ENCODE measurements around the gene MYO1C.
"Not testable (repeated sequence)": the region's sequence is repeated elsewhere in the genome, so short reads cannot be mapped to it uniquely, and the experiment has no call there.

Gene MYO1C

DNA sequence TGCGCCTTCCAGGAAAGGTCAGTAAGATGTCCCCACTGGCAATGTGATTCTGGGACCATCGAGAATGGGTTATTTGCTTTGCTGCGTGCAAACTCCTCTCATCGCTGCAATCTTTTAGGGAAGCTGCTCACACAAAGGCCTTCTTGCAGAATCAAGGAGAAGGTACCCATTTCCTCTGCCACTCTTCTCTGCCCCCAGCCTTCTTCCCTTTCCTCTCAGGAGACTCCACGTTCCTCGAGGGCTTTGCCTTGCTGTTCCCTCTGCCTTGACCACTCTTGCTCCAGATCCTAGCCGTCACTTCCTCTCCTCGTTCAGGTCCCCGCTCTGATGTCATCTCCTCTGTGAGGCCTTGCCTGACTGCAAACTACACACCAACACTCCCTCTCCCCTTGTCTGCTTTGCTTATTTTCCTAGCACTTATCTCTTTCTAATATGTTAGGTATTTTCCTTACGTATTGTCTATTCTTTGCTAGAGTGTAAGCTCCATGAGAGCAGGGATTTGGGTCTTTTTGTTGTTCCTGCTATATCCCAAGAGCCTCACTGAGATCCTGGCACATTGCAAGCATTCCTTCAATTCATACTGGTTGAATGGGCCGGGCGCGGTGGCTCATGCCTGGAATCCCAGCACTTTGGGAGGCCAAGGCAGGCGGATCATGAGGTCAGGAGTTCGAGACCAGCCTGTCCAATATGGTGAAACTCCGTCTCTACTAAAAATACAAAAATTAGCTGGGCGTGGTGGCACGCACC is 31.1 kb downstream of the MYO1C start:
- DNase-seq: no peak

DNA sequence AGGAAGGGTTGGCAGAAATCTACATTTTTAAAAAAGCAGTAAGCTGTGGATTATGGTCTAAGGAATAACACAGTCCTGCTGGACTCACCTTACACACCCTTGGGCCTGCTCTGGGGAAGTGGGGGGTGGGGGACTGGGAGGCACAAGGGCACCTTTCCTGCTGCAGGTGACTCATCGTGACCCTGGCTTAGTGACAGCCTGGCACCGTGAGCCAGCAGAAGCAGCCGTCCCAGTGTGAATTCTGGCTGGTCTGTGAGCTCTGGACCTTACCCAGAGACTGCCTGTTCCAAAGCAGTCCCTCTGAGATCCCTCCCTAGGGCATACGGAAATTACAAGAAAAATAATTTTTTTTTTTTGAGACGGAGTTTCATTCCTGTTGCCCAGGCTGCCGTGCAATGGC is 32.3 kb downstream of the MYO1C start:
- DNase-seq: peak; percentile 53

DNA sequence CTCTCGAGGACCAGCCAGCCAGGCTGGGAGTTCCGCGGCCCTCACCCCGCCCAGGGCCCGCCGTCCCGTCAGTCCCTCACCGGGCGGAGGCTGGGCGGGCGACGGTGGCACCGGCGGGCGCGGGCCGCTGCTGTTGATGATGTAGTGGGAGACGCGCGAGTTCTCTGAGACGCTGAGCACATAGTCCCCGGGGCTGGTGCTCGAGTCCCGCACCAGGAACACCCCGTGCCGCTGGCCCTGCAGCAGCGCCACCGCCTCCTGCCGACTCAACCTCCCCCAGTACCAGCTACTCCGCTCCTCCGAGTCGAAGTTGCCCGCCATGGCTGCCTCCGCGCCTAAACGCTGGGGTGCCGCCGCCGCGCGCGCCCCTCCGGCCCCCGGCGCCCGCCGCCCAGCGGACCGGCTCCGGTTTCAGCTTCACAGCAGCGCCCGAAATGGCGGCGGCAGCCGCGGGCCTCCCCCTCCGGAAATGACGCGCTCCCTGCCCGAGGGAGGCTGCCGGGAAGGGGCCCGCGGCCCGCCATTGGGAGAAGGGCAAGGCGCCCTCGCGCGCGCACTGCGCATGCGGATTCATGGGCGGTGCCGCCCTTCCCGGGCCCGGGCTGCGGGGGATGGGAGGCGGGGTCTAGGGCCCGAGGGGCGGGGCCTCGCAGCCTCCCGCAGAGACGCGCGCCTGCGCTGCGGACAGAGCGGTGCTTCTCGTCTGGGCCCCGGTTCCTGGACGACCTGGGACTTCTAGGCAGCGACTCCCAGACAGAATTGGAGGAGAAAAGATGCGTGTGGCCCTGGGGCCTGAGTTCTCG is 36.5 kb downstream of the MYO1C start, which contains the start of gene CRK:
TSS of gene CRK (minus strand) at position 436 of the 803 bp plus-strand sequence. CDS start at position 321, 115 bp downstream.
- DNase-seq: peak; percentile 87

GRCh38 chr17:1455291-1455796 is 37.1 kb downstream of the MYO1C start:
- peak; percentile 29 for DNase-seq

DNA sequence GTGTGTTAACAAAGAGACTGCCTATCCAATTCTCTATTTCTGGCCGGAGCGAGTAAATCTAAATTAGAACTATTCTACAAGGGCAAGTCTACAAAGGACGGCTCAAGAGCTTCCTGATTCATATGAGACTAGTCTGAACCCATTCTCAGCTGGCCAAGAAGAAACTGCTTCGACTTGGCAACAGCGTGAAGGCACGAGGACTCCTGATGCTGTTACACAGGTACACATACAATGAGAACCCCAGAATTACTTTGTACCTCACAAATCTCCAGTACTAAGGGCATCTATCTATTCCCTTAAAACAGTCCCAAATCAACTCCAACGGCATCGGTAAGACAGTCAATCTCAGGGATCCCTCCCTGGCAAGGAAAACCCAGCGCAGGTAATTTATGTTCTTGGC is 37.9 kb downstream of the MYO1C start:
- DNase-seq: no peak

GRCh38 chr17:1453694-1454093 is 38.8 kb downstream of the MYO1C start:
- DNase-seq: not testable (repeated sequence)

DNA sequence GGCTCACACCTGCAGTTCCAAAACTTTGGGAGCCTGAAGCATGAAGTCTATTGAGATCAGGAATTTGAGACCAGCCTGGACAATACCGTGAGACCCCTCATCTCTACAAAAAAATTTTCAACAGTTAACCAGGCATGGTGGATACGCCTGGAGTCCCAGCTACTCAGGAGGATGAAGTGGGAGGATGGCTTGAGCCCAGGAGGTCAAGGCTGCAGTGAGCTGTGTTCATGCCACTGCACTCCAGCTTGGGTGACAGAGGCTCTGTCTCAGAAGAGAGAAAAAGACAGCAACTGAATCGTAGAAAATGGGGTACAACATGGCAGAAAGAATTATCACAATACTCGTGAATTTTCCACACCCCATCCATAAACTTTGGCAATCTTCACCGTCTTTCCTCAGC is 39.6 kb downstream of the MYO1C start:
- DNase-seq: no peak

GRCh38 chr17:1450261-1450660 is 42.2 kb downstream of the MYO1C start:
- DNase-seq: not testable (repeated sequence)

DNA sequence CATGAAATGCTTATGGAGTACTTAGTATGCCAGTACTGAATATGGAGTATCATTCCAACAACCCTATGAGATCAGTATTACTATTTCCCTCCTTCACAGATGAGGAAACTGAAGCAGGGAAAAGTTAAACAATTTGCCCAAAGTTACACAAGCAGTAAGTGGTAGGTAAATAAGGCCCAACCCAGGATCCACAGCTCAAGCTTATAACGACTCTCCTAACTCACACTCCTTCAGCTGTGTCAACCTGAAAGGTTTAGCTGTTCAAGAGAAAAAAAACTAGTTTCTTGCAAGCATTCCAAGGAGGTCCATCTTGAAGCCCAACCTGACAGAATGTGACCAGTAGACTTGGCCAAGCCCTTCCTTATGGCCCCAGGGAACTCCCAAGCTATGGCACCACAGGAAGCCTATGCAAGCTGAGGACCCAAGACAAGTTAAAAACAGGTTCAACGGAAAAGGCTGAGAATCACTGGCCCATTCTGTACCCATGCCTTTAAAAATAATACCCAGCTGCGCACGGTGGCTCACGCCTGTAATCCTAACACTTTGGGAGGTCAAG is 43.0 kb downstream of the MYO1C start:
- DNase-seq: no peak

DNA sequence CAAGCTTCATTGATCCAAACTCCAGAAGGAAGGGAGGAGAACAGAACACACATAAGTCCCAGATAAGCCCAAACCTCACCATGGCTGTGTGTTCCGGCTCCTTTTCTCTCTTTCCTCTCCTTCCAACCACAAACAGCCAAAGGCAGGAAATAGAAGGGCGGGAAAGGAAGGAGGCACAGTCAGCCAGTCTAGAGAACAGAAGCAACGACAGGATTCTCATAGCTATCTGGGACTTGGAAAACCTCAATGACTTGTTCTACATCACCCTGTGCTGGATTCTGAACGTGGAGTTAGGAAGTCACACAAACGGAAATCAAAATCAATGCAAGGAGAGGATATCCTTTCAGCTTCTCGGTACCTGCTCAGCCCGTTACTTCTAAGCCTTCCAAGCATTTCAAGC is 45.4 kb downstream of the MYO1C start:
- DNase-seq: no peak

DNA sequence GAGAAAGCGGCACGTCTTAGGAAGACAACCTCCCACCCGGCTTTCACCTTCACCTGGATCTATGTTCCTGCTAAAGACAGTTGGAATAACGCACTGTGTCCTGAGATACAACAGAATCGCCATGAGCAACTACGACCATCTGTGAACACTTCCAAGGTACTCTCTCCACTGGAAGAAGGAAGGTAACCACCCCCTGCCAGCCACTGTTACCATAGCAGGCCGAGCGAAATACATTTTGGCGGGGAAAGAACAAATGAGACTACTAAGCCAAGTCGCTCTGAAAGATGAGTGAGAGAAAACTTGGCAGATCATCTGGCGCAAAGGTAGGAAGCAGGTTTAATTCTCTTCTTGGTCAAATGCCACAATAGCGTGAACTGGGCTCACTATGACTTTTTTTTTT is 46.3 kb downstream of the MYO1C start:
- no peak for DNase-seq

- not testable (repeated sequence) for DNase-seq
Observed at GRCh38 chr17:1445695-1446094, 46.8 kb downstream of the MYO1C start.

DNA sequence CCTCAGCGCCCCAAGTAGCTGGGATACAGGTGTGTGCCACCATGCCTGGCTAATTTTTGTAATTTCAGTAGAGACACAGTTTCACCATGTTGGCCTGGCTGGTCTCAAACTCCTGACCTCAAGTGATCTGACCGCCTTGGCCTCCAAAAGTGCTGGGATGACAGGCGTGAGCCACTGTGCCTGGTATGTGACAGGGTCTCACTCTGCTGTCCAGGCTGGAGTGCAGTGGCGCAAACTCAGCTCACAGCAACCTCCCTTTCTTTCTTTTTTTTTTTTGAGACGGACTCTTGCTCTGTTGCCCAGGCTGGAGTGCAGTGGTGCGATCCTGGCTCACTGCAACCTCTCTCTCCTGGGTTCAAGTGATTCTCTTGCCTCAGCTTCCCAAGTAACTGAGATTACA is 49.8 kb downstream of the MYO1C start:
- not testable (repeated sequence) for DNase-seq

GRCh38 chr17:1442187-1442586 is 50.3 kb downstream of the MYO1C start:
- DNase-seq: no peak

DNA sequence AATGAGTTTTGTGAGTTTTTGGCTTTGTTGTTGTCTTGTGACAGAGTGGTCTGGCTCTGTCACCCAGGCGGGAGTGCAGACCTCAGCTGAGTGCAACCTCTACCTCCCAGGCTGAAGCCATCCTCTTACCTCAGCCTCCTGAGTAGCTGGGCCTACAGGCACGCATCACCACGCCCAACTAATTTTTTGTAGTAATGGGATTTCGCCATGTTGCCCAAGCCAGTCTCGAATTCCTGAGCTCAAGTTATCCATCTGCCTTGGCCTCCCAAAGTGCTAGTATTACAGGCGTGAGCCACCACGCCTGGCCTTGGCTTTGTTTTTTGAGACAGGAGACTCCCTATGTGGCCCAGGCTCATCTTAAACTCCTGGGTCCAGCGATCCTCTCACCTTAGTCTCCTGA is 51.6 kb downstream of the MYO1C start:
- no peak for DNase-seq

DNA sequence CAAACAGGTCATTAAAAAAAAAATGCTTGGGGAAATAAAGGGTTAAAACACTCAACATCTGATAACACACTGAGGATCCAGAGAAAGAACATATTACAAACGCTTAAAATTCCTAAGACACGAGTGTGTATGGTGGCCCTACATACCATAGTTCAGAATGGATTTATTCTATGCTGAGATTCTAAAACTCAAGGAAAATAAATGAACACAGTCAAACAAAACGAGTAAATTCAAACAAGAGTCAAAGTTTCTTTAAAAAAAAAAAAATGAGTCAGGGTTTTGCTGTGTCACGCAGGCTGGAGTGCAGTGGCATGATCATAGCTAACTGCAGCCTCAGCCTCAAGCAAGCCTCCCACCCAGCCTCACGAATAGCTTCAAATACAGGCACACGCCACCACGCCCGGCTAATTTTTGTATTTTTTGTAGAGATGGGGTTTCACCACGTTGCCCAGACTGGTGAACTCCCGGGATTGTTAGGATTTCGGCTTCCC is 53.8 kb downstream of the MYO1C start:
- peak; percentile 34 for DNase-seq

- no peak for DNase-seq
Observed at GRCh38 chr17:1435326-1435725, 57.2 kb downstream of the MYO1C start.

DNA sequence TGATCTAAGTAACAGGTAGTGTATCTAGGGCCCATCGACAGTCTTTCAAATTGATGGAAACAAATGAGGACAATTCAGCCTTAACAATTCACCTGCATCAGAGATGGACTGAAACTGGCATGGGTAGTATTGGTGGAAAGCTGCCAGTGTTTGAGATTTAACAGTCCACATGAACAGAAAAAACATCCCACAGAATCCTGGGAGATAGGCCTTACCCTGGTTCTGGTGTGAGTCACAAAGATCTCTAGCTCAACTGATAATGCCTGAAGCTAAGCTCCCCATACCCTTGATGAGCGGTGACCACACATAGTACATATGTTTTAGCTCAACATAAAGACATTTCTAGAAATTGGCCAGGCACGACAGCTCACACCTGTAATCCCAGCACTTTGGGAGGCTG is 58.3 kb downstream of the MYO1C start:
- DNase-seq: no peak

DNA sequence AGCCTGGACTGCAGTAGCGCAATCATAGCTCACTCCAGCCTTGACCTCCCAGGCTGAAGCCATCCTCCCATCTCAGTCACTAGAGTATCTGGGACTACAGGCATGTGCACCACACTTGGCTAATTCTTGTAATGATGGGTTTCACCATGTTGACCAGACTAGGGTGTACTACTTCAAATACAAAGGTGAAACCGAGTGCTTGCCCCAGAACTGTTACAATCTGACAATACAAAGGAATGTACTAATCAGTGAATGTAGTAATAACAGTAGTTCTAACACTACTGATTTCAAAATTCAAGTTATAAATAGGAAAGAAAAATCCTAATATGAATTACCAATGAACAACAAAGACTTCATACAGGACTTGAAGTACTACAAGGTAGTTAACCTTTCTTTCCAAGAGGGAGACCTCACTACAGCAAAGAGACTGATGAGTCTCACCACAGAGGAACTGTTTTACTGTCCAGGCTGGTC is 60.8 kb downstream of the MYO1C start:
- no peak for DNase-seq

DNA sequence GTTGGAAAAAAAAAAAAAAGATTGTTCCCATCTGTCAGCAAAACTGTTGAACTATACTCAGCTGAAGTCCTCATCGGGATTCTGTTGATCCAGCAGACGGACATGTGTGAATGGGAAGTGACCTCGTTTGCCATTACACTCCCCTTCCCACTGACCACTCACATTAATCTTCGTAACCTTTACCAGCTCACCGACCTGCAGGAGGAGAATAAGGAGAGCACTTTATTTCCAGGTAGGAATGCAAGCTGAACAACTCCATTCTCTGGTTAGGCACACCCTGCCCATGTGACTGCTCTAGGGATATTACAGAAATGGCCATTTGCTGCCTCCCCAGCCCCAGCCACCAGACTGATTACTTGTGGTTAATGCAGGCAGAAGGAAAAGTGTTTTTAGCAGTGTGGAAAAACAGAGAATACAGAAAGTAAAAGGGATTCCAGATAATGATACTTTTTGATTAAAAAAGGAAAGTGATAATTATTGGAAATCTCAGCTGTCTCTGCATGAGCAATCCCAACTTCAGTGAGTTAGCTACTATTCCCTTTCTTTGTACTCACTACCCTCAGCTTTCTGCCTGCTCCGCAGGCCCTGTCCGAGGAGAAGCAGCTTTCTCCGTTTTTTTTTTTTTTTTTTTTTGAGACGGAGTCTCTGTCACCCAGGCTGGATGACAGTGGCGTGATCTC is 68.9 kb downstream of the MYO1C start:
- DNase-seq: no peak

DNA sequence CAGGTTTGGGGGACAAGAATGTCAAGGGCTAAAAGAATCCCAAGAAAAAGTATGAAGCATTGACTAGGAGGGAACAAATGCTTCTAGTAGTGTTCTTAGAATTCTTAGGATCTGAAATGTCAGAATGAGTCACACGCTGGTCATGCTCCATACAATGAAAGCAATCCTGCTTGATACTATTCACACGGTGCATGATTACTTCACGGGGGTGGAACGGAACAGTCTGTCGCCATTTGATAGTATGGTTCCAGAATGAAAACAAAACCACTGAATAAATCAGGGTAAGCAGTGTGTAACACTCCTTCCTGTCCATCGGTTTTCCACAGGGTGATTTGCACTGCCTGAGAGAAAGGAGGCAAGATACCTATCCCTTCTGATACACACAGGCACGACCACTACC is 69.6 kb downstream of the MYO1C start:
- peak; percentile 94 for DNase-seq

- DNase-seq: no peak
Observed at GRCh38 chr17:1421470-1421869, 71.0 kb downstream of the MYO1C start.

DNA sequence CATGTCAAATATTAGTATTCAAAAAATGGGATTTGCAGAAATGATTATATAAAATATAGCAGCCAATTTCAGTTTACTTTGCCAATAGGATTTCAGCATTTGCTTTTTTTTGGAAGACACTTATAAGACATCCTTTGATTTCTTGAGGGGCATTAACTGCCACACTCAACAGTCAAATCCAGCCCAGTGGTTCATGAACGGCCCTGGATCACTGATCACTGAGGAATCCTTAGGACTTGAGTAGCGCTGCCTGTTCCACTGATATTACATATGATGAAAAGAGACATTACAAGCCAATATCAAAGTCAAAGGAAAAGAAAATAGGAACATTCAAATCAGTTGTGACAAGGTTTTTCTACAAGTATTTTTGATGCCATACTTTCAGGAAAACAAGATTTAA is 71.5 kb downstream of the MYO1C start:
- no peak for DNase-seq
